ENCODE data around the gene PDS5A.
"Not testable (repeated sequence)": the region's sequence is repeated elsewhere in the genome, so short reads cannot be mapped to it uniquely, and the experiment has no call there.

PDS5A gene

DNA sequence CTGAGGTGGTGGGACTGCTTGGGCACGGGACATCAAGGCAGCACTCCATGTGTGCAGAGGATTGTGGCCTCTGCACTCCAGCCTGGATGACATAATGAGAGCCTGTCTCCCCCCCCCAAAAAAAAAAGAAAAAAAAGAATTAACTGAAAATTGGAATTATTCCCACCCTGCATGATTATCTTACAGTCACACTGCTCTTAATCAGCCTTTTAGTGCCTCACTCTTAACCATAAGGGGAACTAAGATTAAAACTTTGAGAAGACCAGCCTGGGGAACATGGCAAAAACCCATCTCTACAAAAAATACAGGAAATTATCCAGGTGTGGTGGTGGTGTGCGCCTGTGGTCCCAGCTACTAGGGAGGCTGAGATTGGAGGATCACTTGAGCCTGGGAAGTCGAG lies 185.2 kb downstream of the PDS5A start:
- no peak overlapping the region for H3K27ac ChIP-seq (ENCODE audit: low read length)

DNA sequence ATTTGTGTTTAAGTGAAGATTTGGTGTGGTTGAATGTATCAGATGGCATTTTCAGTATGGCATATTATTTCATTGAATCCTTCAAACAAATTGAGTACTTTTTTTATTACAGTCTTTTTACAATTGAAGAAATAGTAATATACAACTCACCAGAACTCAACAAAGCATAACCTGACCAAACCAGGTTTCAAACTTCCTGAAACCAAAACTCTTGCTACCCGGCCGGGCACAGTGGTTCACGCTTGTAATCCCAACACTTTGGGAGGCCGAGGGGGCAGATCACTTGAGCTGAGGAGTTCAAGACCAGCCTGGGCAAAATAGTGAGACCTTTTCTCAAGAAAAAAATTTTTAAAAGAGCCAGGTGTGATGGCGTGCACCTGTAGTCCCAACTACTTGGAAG lies 185.6 kb downstream of the PDS5A start:
- Histone ChIP-seq H4K20me1 (ENCODE audit: insufficient read depth, low read length) (no peaks in the 10 kb centered on the region), H3K9ac (ENCODE audit: low read length) (no peak overlapping the region), H3K9me3 (ENCODE audit: insufficient read depth, low read length) (no peaks in the 10 kb centered on the region), H3K4me2 (ENCODE audit: low read length) (no peak overlapping the region), H3K79me2 (ENCODE audit: low read length) (no peaks in the 10 kb centered on the region), H2AFZ (ENCODE audit: low read depth, low read length) (no peak overlapping the region), H3K4me1 (ENCODE audit: low read length) (0 out of 2 replicates have a peak, but pooled peaks cover 4% of the 10 kb centered on the region), H3K4me3 (ENCODE audit: low read length) (no peak overlapping the region), H3K27ac (ENCODE audit: low read length) (no peak overlapping the region), H3K36me3 (replicated peaks; ENCODE audit: low read depth, low read length) (no peaks in the 10 kb centered on the region), H3K27me3 (ENCODE audit: low read depth, low read length) (no peaks in the 10 kb centered on the region)
- TF ChIP-seq EZH2phosphoT487 (IDR thresholded peaks at IDR 0.05; ENCODE audit: low read depth), result no peak
- TF ChIP-seq, protein P1, sequence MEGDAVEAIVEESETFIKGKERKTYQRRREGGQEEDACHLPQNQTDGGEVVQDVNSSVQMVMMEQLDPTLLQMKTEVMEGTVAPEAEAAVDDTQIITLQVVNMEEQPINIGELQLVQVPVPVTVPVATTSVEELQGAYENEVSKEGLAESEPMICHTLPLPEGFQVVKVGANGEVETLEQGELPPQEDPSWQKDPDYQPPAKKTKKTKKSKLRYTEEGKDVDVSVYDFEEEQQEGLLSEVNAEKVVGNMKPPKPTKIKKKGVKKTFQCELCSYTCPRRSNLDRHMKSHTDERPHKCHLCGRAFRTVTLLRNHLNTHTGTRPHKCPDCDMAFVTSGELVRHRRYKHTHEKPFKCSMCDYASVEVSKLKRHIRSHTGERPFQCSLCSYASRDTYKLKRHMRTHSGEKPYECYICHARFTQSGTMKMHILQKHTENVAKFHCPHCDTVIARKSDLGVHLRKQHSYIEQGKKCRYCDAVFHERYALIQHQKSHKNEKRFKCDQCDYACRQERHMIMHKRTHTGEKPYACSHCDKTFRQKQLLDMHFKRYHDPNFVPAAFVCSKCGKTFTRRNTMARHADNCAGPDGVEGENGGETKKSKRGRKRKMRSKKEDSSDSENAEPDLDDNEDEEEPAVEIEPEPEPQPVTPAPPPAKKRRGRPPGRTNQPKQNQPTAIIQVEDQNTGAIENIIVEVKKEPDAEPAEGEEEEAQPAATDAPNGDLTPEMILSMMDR (IDR thresholded peaks at IDR 0.05; ENCODE audit: low read depth, low read length), result no peak

More for the DNA sequence above, 185.2 kb downstream of the PDS5A start:
- Histone ChIP-seq H3K36me3 (replicated peaks; ENCODE audit: low read depth, low read length) (no peaks in the 10 kb centered on the region), H3K79me2 (ENCODE audit: low read length) (no peaks in the 10 kb centered on the region), H4K20me1 (ENCODE audit: insufficient read depth, low read length) (no peaks in the 10 kb centered on the region), H3K4me1 (ENCODE audit: low read length) (0 out of 2 replicates have a peak, but pooled peaks cover 4% of the 10 kb centered on the region), H3K27me3 (ENCODE audit: low read depth, low read length) (no peaks in the 10 kb centered on the region), H3K9ac (ENCODE audit: low read length) (no peak overlapping the region), H3K4me2 (ENCODE audit: low read length) (no peak overlapping the region), H3K4me3 (ENCODE audit: low read length) (no peak overlapping the region), H3K9me3 (ENCODE audit: insufficient read depth, low read length) (no peaks in the 10 kb centered on the region), H2AFZ (ENCODE audit: low read depth, low read length) (no peak overlapping the region)
- TF ChIP-seq, protein P1 (IDR thresholded peaks at IDR 0.05; ENCODE audit: low read depth, low read length), result no peak
- TF ChIP-seq EZH2phosphoT487 (IDR thresholded peaks at IDR 0.05; ENCODE audit: low read depth), result no peak

DNA sequence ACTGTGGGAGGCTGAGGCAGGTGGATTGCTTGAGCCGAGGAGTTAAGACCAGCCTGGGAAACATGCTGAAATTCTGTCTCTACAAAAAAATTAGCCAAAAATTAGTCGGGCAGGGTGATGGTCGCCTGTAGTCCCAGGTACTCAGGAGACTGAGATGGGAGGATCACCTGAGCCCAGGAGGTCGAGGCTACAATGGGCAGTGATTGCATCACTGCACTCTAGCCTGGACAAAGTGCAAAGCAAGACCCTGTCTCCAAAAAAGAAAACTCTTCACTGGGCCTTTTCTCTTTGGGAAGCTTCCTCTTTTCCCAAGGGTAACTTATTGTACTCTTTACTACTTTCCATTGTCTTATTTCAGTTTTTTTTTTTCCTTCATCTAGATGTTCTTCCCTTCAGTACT lies 190.9 kb downstream of the PDS5A start:
- no peak overlapping the region for H3K9ac ChIP-seq (ENCODE audit: low read length)
- H2AFZ ChIP-seq (ENCODE audit: low read depth, low read length), result no peak overlapping the region
- no peaks in the 10 kb centered on the region for H4K20me1 ChIP-seq (ENCODE audit: insufficient read depth, low read length)
- no peak overlapping the region for H3K27ac ChIP-seq (ENCODE audit: low read length)
- H3K79me2 ChIP-seq (ENCODE audit: low read length), result no peaks in the 10 kb centered on the region
- no peaks in the 10 kb centered on the region for H3K27me3 ChIP-seq (ENCODE audit: low read depth, low read length)
- no peaks in the 10 kb centered on the region for H3K9me3 ChIP-seq (ENCODE audit: insufficient read depth, low read length)
- H3K36me3 ChIP-seq (replicated peaks; ENCODE audit: low read depth, low read length), result no peaks in the 10 kb centered on the region
- no peaks in the 10 kb centered on the region for H3K4me1 ChIP-seq (ENCODE audit: low read length)
- H3K4me3 ChIP-seq (ENCODE audit: low read length), result no peak overlapping the region
- TF ChIP-seq EZH2phosphoT487 (IDR thresholded peaks at IDR 0.05; ENCODE audit: low read depth), result no peak
- TF ChIP-seq, protein P1 (IDR thresholded peaks at IDR 0.05; ENCODE audit: low read depth, low read length), result no peak
- H3K4me2 ChIP-seq (ENCODE audit: low read length), result no peak overlapping the region

DNA sequence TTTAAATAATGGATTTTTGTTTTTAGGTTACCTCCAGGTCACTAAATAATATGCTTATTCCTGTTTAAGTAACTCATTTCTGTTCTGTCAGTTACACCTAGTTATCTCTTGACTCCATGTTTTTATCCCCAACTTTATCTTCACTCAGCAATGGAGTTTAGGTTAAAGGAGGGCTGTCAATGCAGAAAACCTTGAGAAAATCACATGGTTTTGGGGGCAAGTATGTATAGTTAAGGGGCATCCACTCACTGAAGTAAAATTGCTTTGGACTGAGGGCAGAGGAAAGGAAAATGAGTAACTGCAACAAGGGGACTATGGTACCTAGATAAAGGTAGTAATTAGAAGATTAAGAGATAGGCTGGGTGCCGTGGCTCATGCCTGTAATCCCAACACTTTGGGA lies 192.6 kb downstream of the PDS5A start:
- no peak for TF ChIP-seq EZH2phosphoT487 (IDR thresholded peaks at IDR 0.05; ENCODE audit: low read depth)
- TF ChIP-seq, protein P1 (IDR thresholded peaks at IDR 0.05; ENCODE audit: low read depth, low read length), result no peak
- no peaks in the 10 kb centered on the region for H3K79me2 ChIP-seq (ENCODE audit: low read length)
- no peak overlapping the region for H2AFZ ChIP-seq (ENCODE audit: low read depth, low read length)
- H3K9ac ChIP-seq (ENCODE audit: low read length), result no peak overlapping the region
- H3K4me3 ChIP-seq (ENCODE audit: low read length), result no peak overlapping the region
- H3K27me3 ChIP-seq (ENCODE audit: low read depth, low read length), result no peaks in the 10 kb centered on the region
- H3K4me2 ChIP-seq (ENCODE audit: low read length), result no peak overlapping the region
- peaks cover 4% of the 10 kb centered on the region for H3K36me3 ChIP-seq (replicated peaks; ENCODE audit: low read depth, low read length)
- no peak overlapping the region for H3K27ac ChIP-seq (ENCODE audit: low read length)
- H3K9me3 ChIP-seq (ENCODE audit: insufficient read depth, low read length), result no peaks in the 10 kb centered on the region
- no peaks in the 10 kb centered on the region for H3K4me1 ChIP-seq (ENCODE audit: low read length)
- H4K20me1 ChIP-seq (ENCODE audit: insufficient read depth, low read length), result no peaks in the 10 kb centered on the region

DNA sequence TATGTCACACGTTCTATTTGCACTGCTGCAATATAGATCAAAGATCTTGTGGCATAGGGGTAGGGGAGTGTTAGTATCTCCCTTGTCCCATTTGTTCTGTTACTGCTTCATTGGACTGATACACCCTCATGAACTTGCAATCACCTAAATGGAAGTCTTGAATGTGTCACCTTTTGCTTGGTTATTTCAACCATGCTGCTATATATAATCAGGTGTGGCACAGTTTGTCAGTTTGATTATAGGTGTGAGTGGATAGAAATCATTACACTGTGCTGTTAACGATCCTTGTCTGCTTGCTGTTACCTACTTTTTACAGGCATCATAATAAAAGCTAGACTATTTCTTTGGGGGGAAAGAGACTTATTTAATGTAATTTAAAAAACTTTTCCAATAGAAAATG lies 195.7 kb downstream of the PDS5A start:
- H3K4me3 ChIP-seq (ENCODE audit: low read length); H3K9me3 ChIP-seq (ENCODE audit: insufficient read depth, low read length); H3K27ac ChIP-seq (ENCODE audit: low read length); H4K20me1 ChIP-seq (ENCODE audit: insufficient read depth, low read length); H3K79me2 ChIP-seq (ENCODE audit: low read length); H3K9ac ChIP-seq (ENCODE audit: low read length); H3K4me2 ChIP-seq (ENCODE audit: low read length); H3K27me3 ChIP-seq (ENCODE audit: low read depth, low read length); H2AFZ ChIP-seq (ENCODE audit: low read depth, low read length); H3K4me1 ChIP-seq (ENCODE audit: low read length): not testable (repeated sequence)
- H3K36me3 ChIP-seq (replicated peaks; ENCODE audit: low read depth, low read length), result peaks cover 27% of the 10 kb centered on the region
